Measurements from ENCODE around the gene EHD2.
A peak's percentile ranks its signal among the peaks of the same experiment; 100 is the strongest.
"Not testable (repeated sequence)": the region's sequence is repeated elsewhere in the genome, so short reads cannot be mapped to it uniquely, and the experiment has no call there.

Gene EHD2

DNA sequence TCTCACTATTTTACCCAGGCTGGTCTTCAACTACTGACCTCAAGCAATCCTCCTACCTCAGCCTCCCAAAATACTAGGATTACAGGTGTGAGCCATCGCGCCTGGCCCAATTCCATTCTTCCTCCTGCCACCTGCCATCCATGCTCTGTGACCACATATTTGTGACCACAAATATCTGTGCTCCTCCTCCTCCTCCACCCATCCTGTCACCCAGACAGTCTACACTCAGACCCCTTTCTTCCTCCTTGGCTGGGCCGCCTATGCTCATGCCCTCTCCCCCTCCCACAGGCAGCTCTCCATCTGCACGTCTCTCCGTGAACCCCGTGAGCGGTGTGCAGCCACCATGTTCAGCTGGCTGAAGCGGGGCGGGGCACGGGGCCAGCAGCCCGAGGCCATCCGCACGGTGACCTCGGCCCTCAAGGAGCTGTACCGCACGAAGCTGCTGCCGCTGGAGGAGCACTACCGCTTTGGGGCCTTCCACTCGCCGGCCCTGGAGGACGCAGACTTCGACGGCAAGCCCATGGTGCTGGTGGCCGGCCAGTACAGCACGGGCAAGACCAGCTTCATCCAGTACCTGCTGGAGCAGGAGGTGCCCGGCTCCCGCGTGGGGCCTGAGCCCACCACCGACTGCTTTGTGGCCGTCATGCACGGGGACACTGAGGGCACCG lies 3.2 kb downstream of the EHD2 start:
- DNase-seq, result no peak

- DNase-seq, result not testable (repeated sequence)
Observed at GRCh38 chr19:47718415-47719046, 5.3 kb downstream of the EHD2 start.

- peak; percentile 51 for DNase-seq
Observed at GRCh38 chr19:47719047-47719859, 6.0 kb downstream of the EHD2 start.

- no peak for DNase-seq
Observed at GRCh38 chr19:47720669-47721422, 7.6 kb downstream of the EHD2 start.

GRCh38 chr19:47723581-47723940 lies 10.3 kb downstream of the EHD2 start:
- DNase-seq, result peak; percentile 92

GRCh38 chr19:47725759-47726401 lies 12.7 kb downstream of the EHD2 start:
- peak; percentile 54 for DNase-seq

- no peak for DNase-seq
Observed at GRCh38 chr19:47726467-47726866, 13.2 kb downstream of the EHD2 start.

DNA sequence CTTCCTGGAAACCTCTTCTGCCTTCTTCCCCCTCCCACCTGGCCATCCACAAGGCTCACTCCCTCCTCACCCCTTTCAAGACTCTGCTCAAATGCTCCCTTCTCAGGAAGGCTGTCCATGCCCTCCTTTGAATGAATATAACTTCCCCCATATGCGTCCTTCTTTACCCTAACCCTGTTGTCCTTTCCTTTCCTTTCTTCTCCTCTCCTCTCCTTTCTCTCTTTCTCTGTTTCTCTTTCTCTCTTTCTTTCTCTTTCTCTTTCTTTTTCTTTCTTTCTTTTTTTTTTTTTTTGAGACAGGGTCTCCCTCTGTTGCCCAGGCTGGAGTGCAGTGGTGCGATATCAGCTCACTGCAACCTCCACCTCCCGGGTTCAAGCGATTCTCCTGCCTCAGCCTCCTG lies 15.1 kb downstream of the EHD2 start:
- not testable (repeated sequence) for DNase-seq

- DNase-seq, result peak; percentile 44
Observed at GRCh38 chr19:47729468-47729798, 16.2 kb downstream of the EHD2 start.

GRCh38 chr19:47729799-47730520 lies 16.7 kb downstream of the EHD2 start:
- DNase-seq, result peak; percentile 72

GRCh38 chr19:47730521-47730889 lies 17.3 kb downstream of the EHD2 start:
- no peak for DNase-seq

GRCh38 chr19:47730910-47731309 lies 17.7 kb downstream of the EHD2 start:
- no peak for DNase-seq

GRCh38 chr19:47735131-47735530 lies 21.9 kb downstream of the EHD2 start:
- DNase-seq, result no peak

GRCh38 chr19:47740866-47741519 lies 27.8 kb downstream of the EHD2 start:
- DNase-seq, result no peak

DNA sequence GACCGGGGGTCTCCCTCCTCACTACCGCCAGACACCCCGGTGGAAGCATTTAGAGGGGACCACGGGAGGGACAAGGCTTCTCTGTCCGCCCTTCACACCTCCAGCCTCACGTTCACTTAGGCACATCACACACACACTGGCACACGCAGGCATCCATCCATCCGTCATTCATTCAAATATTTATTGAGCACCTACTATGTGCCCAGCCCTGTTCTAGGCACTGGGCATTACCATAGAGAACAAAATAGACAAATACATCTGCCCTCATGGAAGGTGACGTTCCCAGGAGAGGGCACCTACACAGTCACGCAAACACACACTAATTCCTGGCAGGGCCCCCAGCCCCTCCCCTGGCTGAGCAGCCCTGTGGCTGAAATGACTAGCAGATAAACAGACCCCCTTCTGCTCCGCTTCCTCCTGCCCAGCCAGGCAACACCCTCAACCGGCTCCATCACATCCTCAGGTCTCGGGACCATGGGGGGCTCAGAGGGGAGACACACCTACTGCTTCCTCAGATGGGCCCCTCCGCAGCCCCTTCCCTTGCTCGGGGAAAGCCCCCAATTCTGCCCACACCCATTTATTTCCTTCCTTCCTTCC lies 28.4 kb downstream of the EHD2 start:
- no peak for DNase-seq

- DNase-seq, result no peak
Observed at GRCh38 chr19:47742634-47743033, 29.4 kb downstream of the EHD2 start.

GRCh38 chr19:47745010-47745901 lies 32.0 kb downstream of the EHD2 start, which contains the start of gene NOP53:
Gene NOP53 (plus strand): TSS chr19:47745546. CDS start chr19:47745560, 14 bp downstream.
- DNase-seq, result peak; percentile 98

- DNase-seq, result not testable (repeated sequence)
Observed at GRCh38 chr19:47746129-47746528, 32.9 kb downstream of the EHD2 start.

GRCh38 chr19:47749326-47749725 lies 36.1 kb downstream of the EHD2 start:
- no peak for DNase-seq

DNA sequence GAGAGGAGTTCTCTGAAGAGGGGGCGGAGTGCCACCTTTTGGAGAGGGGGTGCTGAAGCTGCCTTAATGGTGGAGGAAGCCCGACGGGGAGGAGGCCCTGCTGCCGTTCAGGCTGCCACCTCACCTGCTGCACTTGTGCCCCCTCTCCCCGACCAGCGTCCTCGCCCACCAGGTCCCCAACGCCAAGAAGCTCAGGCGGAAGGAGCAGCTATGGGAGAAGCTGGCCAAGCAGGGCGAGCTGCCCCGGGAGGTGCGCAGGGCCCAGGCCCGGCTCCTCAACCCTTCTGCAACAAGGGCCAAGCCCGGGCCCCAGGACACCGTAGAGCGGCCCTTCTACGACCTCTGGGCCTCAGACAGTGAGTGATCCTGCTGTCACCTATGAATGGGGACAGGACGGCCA lies 37.5 kb downstream of the EHD2 start:
- DNase-seq, result no peak
